ENCODE results near the gene NACC2. TPM values are rescaled to one million over a fixed set of nuclear protein-coding genes. Genes with fewer than 3 reads are reported as not detected.
"Not testable (repeated sequence)": the region's sequence is repeated elsewhere in the genome, so short reads cannot be mapped to it uniquely, and the experiment has no call there.

Gene NACC2
- total and polyA plus RNA-seq, 2 experiments from 2014 or later = 3.8 to 20.8 TPM

DNA sequence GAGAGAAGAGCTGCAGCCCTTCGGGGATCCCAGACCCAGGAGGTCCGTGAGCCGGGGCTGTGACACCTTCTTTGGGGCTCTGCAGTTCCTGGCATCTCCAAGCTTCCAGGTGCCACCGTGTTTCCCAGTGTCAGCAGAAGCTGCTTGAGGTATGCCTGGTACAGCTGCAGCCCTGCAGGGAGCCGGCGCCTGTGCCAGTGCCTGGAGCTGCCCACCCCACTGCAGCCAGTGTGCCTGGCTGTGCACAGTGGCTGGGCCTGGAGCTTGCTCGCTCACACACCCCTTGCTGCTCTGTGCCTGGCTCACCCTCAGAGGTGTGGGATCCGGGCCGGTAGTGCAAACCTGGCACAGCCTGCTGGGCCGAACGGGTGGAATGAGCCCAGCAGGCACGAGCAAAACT, 65.5 kb downstream of the NACC2 start:
- H2AFZ ChIP-seq = no peak overlapping the region
- H4K20me1 ChIP-seq (replicated peaks; ENCODE audit: insufficient read depth) = no peaks in the 10 kb centered on the region; the same call in none of the 2 replicates
- no peaks in the 10 kb centered on the region for H3K9me2 ChIP-seq (ENCODE audit: insufficient read depth)
- H3K27me3 ChIP-seq (ENCODE audit: insufficient read depth) = no peaks in the 10 kb centered on the region
- TF ChIP-seq STAT1 (IDR thresholded peaks at IDR 0.05; ENCODE audit: unreplicated experiment) = no peak
- TF ChIP-seq, protein P1, sequence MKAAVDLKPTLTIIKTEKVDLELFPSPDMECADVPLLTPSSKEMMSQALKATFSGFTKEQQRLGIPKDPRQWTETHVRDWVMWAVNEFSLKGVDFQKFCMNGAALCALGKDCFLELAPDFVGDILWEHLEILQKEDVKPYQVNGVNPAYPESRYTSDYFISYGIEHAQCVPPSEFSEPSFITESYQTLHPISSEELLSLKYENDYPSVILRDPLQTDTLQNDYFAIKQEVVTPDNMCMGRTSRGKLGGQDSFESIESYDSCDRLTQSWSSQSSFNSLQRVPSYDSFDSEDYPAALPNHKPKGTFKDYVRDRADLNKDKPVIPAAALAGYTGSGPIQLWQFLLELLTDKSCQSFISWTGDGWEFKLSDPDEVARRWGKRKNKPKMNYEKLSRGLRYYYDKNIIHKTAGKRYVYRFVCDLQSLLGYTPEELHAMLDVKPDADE (IDR thresholded peaks at IDR 0.05) = no peak
- TF ChIP-seq NANOG (IDR thresholded peaks at IDR 0.05; ENCODE audit: borderline replicate concordance) = no peak
- no peak for TF ChIP-seq CREB1 (CRISPR knock-in tag; IDR thresholded peaks at IDR 0.05; ENCODE audit: low read depth)
- TF ChIP-seq POLR2AphosphoS5 (IDR thresholded peaks at IDR 0.05; ENCODE audit: low read depth) = no peak
- no peak for TF ChIP-seq JUNB (IDR thresholded peaks at IDR 0.05; ENCODE audit: unreplicated experiment)
- no peak for TF ChIP-seq EZH2phosphoT487 (IDR thresholded peaks at IDR 0.05; ENCODE audit: unreplicated experiment)
- TF ChIP-seq ZNF114 (CRISPR knock-in tag; IDR thresholded peaks at IDR 0.05) = no peak
- no peaks in the 10 kb centered on the region for H3K4me1 ChIP-seq (ENCODE audit: insufficient read depth)
- peaks cover 5% of the 10 kb centered on the region for H3K27me3 Mint-ChIP-seq (ENCODE audit: insufficient read depth, low read depth, poor library complexity)
- no peak overlapping the region for H3K27ac Mint-ChIP-seq
- H3K9me3 Mint-ChIP-seq = peaks cover 16% of the 10 kb centered on the region
- no peak overlapping the region for H3K4me2 ChIP-seq
- peaks cover 27% of the 10 kb centered on the region for H3K36me3 Mint-ChIP-seq (ENCODE audit: low read depth)
- no peak overlapping the region for H3K4me3 Mint-ChIP-seq
- DNase-seq (ENCODE audit: low spot score) = no peak
- H3F3A ChIP-seq (replicated peaks; ENCODE audit: low read depth) = no peaks in the 10 kb centered on the region
- no peak overlapping the region for H3K4me3 ChIP-seq
- no peak for ATAC-seq
- H3K79me2 ChIP-seq (replicated peaks; ENCODE audit: insufficient read depth) = peaks cover 7% of the 10 kb centered on the region; the same call in 1 of the 2 replicates
- peaks cover 10% of the 10 kb centered on the region; the same call in 2 of the 3 replicates for H3K4me1 Mint-ChIP-seq
- no peak overlapping the region for H3K27ac ChIP-seq (ENCODE audit: low read depth)
- H3K36me3 ChIP-seq (ENCODE audit: insufficient read depth) = no peaks in the 10 kb centered on the region

DNA sequence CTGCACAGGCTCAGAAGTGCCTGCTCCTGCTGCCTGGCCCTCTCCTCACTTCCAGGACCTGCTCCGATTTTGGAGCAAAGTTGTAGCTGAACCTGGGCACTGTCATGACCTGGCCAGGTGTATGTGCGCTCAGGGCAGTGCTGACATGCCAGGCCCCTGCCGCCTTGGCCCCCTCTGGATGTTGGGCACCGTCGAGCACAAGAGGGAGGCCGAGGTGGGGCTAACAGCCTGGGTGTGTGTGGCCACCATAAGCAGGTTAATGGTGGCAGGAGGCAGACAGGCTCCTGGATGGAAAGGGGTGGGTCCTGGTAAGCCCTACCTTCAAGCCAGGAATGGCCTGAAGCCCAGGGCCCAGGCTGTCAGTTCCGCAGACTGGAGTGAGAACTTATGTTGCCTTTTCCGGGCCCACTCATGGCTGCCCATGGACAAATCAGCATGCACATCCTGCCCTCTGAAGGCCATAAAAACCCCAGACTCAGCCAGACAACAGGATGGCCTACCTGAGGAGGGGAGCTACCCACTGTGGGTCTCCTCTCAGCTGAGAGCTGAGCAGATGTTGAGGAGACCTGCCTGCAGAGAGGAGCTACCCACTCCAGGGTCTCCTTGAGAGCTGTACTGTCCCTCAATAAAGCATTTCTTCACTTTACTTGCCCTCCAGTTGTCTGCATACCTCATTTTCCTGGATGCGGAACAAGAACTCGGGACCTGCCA, 66.2 kb downstream of the NACC2 start:
- H3K79me2 ChIP-seq (replicated peaks; ENCODE audit: insufficient read depth) = peaks cover 7% of the 10 kb centered on the region; the same call in 1 of the 2 replicates
- Mint-ChIP-seq H3K9me3 (peaks cover 16% of the 10 kb centered on the region), H3K27ac (no peak overlapping the region), H3K4me1 (peaks cover 3% of the 10 kb centered on the region; the same call in 2 of the 3 replicates), H3K36me3 (ENCODE audit: low read depth) (peaks cover 27% of the 10 kb centered on the region), H3K4me3 (no peak overlapping the region), H3K27me3 (ENCODE audit: insufficient read depth, low read depth, poor library complexity) (peaks cover 5% of the 10 kb centered on the region)
- H3K27me3 ChIP-seq (ENCODE audit: insufficient read depth) = no peaks in the 10 kb centered on the region
- no peak overlapping the region for H3K4me2 ChIP-seq
- no peak for ATAC-seq
- H3K4me3 ChIP-seq = no peak overlapping the region
- no peak for DNase-seq (ENCODE audit: low spot score)
- no peaks in the 10 kb centered on the region; the same call in none of the 2 replicates for H4K20me1 ChIP-seq (replicated peaks; ENCODE audit: insufficient read depth)
- no peak overlapping the region for H2AFZ ChIP-seq
- H3K27ac ChIP-seq (ENCODE audit: low read depth) = no peak overlapping the region
- H3K36me3 ChIP-seq (ENCODE audit: insufficient read depth) = no peaks in the 10 kb centered on the region
- H3K9me2 ChIP-seq (ENCODE audit: insufficient read depth) = no peaks in the 10 kb centered on the region
- H3F3A ChIP-seq (replicated peaks; ENCODE audit: low read depth) = no peaks in the 10 kb centered on the region
- H3K4me1 ChIP-seq (ENCODE audit: insufficient read depth) = no peaks in the 10 kb centered on the region
- TF ChIP-seq CREB1 (CRISPR knock-in tag; IDR thresholded peaks at IDR 0.05; ENCODE audit: low read depth) (no peak), EZH2phosphoT487 (IDR thresholded peaks at IDR 0.05; ENCODE audit: unreplicated experiment) (no peak), POLR2AphosphoS5 (IDR thresholded peaks at IDR 0.05; ENCODE audit: low read depth) (no peak), STAT1 (IDR thresholded peaks at IDR 0.05; ENCODE audit: unreplicated experiment) (no peak), NANOG (IDR thresholded peaks at IDR 0.05; ENCODE audit: borderline replicate concordance) (no peak), EZH2 (IDR thresholded peaks at IDR 0.05; ENCODE audit: low read depth, unreplicated experiment) (no peak), JUNB (IDR thresholded peaks at IDR 0.05; ENCODE audit: unreplicated experiment) (no peak), ZNF114 (CRISPR knock-in tag; IDR thresholded peaks at IDR 0.05) (no peak)
- TF ChIP-seq, protein P2, sequence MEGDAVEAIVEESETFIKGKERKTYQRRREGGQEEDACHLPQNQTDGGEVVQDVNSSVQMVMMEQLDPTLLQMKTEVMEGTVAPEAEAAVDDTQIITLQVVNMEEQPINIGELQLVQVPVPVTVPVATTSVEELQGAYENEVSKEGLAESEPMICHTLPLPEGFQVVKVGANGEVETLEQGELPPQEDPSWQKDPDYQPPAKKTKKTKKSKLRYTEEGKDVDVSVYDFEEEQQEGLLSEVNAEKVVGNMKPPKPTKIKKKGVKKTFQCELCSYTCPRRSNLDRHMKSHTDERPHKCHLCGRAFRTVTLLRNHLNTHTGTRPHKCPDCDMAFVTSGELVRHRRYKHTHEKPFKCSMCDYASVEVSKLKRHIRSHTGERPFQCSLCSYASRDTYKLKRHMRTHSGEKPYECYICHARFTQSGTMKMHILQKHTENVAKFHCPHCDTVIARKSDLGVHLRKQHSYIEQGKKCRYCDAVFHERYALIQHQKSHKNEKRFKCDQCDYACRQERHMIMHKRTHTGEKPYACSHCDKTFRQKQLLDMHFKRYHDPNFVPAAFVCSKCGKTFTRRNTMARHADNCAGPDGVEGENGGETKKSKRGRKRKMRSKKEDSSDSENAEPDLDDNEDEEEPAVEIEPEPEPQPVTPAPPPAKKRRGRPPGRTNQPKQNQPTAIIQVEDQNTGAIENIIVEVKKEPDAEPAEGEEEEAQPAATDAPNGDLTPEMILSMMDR (conservative IDR thresholded peaks at IDR 0.05; ENCODE audit: low read depth in 2 of 2) = no peak
- TF ChIP-seq, protein P1 (IDR thresholded peaks at IDR 0.05) = no peak
- TF ChIP-seq, protein P3, sequence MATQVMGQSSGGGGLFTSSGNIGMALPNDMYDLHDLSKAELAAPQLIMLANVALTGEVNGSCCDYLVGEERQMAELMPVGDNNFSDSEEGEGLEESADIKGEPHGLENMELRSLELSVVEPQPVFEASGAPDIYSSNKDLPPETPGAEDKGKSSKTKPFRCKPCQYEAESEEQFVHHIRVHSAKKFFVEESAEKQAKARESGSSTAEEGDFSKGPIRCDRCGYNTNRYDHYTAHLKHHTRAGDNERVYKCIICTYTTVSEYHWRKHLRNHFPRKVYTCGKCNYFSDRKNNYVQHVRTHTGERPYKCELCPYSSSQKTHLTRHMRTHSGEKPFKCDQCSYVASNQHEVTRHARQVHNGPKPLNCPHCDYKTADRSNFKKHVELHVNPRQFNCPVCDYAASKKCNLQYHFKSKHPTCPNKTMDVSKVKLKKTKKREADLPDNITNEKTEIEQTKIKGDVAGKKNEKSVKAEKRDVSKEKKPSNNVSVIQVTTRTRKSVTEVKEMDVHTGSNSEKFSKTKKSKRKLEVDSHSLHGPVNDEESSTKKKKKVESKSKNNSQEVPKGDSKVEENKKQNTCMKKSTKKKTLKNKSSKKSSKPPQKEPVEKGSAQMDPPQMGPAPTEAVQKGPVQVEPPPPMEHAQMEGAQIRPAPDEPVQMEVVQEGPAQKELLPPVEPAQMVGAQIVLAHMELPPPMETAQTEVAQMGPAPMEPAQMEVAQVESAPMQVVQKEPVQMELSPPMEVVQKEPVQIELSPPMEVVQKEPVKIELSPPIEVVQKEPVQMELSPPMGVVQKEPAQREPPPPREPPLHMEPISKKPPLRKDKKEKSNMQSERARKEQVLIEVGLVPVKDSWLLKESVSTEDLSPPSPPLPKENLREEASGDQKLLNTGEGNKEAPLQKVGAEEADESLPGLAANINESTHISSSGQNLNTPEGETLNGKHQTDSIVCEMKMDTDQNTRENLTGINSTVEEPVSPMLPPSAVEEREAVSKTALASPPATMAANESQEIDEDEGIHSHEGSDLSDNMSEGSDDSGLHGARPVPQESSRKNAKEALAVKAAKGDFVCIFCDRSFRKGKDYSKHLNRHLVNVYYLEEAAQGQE (IDR thresholded peaks at IDR 0.05; ENCODE audit: unreplicated experiment) = no peak

DNA sequence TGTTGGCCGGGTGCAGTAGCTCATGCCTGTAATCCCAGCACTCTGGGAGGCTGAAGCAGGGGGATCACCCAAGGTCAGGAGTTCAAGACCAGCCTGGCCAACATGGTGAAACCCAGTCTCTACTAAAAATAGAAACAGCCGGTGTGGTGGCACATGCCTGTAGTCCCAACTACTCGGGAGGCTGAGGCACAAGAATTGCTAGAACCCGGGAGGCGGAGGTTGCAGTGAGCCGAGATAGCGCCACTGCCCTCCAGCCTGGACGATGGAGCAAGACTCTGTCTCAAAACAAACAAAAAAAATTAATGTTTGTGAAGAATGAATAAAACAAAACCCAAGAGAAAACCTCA, 68.2 kb downstream of the NACC2 start:
- not testable (repeated sequence) for H3K27ac Mint-ChIP-seq

More for the DNA sequence above, 68.2 kb downstream of the NACC2 start:
- not testable (repeated sequence) for H3K9me2 ChIP-seq (ENCODE audit: insufficient read depth); H3K4me3 ChIP-seq; H3K4me3 Mint-ChIP-seq; H3K27ac ChIP-seq (ENCODE audit: low read depth); H3K36me3 ChIP-seq (ENCODE audit: insufficient read depth); H3K79me2 ChIP-seq (replicated peaks; ENCODE audit: insufficient read depth); H3K4me1 Mint-ChIP-seq; H3F3A ChIP-seq (replicated peaks; ENCODE audit: low read depth); H3K27me3 ChIP-seq (ENCODE audit: insufficient read depth); H3K4me1 ChIP-seq (ENCODE audit: insufficient read depth); DNase-seq (ENCODE audit: low spot score); H2AFZ ChIP-seq; H3K27me3 Mint-ChIP-seq (ENCODE audit: insufficient read depth, low read depth, poor library complexity); H3K4me2 ChIP-seq; ATAC-seq; H4K20me1 ChIP-seq (replicated peaks; ENCODE audit: insufficient read depth)
- H3K36me3 Mint-ChIP-seq (ENCODE audit: low read depth) = peaks cover 27% of the 10 kb centered on the region
- peaks cover 16% of the 10 kb centered on the region for H3K9me3 Mint-ChIP-seq
